Endothelial cell of umbilical vein (primary cell): ENCODE data around the gene CCM2. TPM values are rescaled to one million over a fixed set of nuclear protein-coding genes. Genes with fewer than 3 reads are reported as not detected.

Source experiments
- BruUV-seq: library from RNA; stranded (reverse); fragments of 400-500 nt; replicated peaks from 2 replicates; lab custom pipeline; 2021; lab: Mats Ljungman, UMichigan
- CTCF ChIA-PET: fragments of 300-600, 350-600 bp; sonication (Branson Sonifier 250); formaldehyde crosslinking; loops from one replicate; lab custom pipeline; 2021; ENCODE audit warnings: antibody characterized with exemption, inconsistent platforms; lab: Charles Lee
- POLR2A ChIA-PET: fragments of 300-600, 350-600 bp; sonication (Branson Sonifier 250); formaldehyde crosslinking; loops from one replicate; lab custom pipeline; 2021; ENCODE audit warnings: antibody characterized with exemption, inconsistent platforms; lab: Charles Lee
- DNase-seq: peaks from one replicate; pipeline ENCODE4 v3.0.0-alpha.2; 2011; ENCODE audit warnings: low read depth, low spot score
- FAIRE-seq: peaks from 2 replicates; lab custom pipeline; 2011; peaks lifted over from hg19 to GRCh38; lab: Jason Lieb, UNC
- H2AFZ ChIP-seq: 2 replicates; pipeline ENCODE4 v1.6.0; 2012; ENCODE audit warnings: low read depth, low read length, control low read depth, inconsistent platforms
- H3K27ac ChIP-seq: 2 replicates; pipeline ENCODE4 v1.5.1; 2011; ENCODE audit warnings: low read depth, mild to moderate bottlenecking, control low read depth, low read length, moderate library complexity; ENCODE audit not compliant: insufficient read depth
- H3K27me3 ChIP-seq, 2 experiments: 2 replicates each; pipeline versions ENCODE4 v1.6.0 to v1.6.1; 2011; ENCODE audit warnings: low read length in 2 of 2, mixed read lengths in 1 of 2; ENCODE audit not compliant: control insufficient read depth in 2 of 2, insufficient read depth in 2 of 2
- H3K36me3 ChIP-seq, 2 experiments: 2 replicates in 1 of 2; 3 replicates in 1 of 2; pipeline ENCODE4 v1.5.1; 2011; ENCODE audit warnings: low read length in 2 of 2, mild to moderate bottlenecking in 1 of 2, moderate library complexity in 1 of 2; ENCODE audit not compliant: control insufficient read depth in 2 of 2, insufficient read depth in 2 of 2; ENCODE audit errors: extremely low read depth in 1 of 2
- H3K4me1 ChIP-seq: 3 replicates; pipeline ENCODE4 v1.5.1; 2011; ENCODE audit warnings: mild to moderate bottlenecking, low read length; ENCODE audit not compliant: control insufficient read depth, insufficient read depth; ENCODE audit errors: extremely low read depth
- H3K4me2 ChIP-seq: 2 replicates; pipeline ENCODE4 v1.6.1; 2011; ENCODE audit warnings: low read length, control low read depth, mixed read lengths; ENCODE audit not compliant: insufficient read depth
- H3K4me3 ChIP-seq, 3 experiments: fragments of 200-600 bp in 1 of 3; sonication (generic), shearing (Covaris generic) in 1 of 3; replicated peaks in 1 of 3; 2 replicates each; pipeline ENCODE4 v1.5.1; 2011 to 2016; ENCODE audit warnings: control low read depth in 3 of 3, low read length in 3 of 3, mild to moderate bottlenecking in 2 of 3, inconsistent platforms in 1 of 3, low read depth in 1 of 3, moderate library complexity in 1 of 3; ENCODE audit not compliant: insufficient read depth in 1 of 3
- H3K79me2 ChIP-seq: 2 replicates; pipeline ENCODE4 v1.6.0; 2012; ENCODE audit warnings: low read length, inconsistent platforms; ENCODE audit not compliant: control insufficient read depth, insufficient read depth
- H3K9ac ChIP-seq: replicated peaks from 2 replicates; pipeline ENCODE3; 2011; ENCODE audit warnings: low read length, control low read depth; ENCODE audit not compliant: insufficient read depth; ENCODE audit errors: extremely low read depth
- H3K9me1 ChIP-seq: replicated peaks from 3 replicates; pipeline ENCODE4 v1.6.0; 2011; ENCODE audit warnings: mild to moderate bottlenecking, low read length; ENCODE audit not compliant: control insufficient read depth, insufficient read depth; ENCODE audit errors: extremely low read depth
- H3K9me3 ChIP-seq: replicated peaks from 2 replicates; pipeline ENCODE4 v1.5.1; 2012; ENCODE audit warnings: low read length, inconsistent platforms; ENCODE audit not compliant: control insufficient read depth, insufficient read depth
- H4K20me1 ChIP-seq: replicated peaks from 2 replicates; pipeline ENCODE3; 2011; ENCODE audit warnings: mild to moderate bottlenecking, low read length; ENCODE audit not compliant: control insufficient read depth, insufficient read depth; ENCODE audit errors: extremely low read depth
- EZH2 ChIP-seq: IDR thresholded peaks from 2 replicates; pipeline ENCODE4 v1.6.1; 2012; ENCODE audit warnings: borderline replicate concordance, low read depth, mild to moderate bottlenecking, moderate library complexity, low read length, inconsistent platforms; ENCODE audit not compliant: severe bottlenecking
- FOS ChIP-seq: IDR thresholded peaks from 2 replicates; pipeline ENCODE4 v1.6.1; 2011; ENCODE audit warnings: mild to moderate bottlenecking, low read length, moderate library complexity, borderline replicate concordance; ENCODE audit not compliant: insufficient read depth
- GATA2 ChIP-seq: IDR thresholded peaks from 2 replicates; pipeline ENCODE4 v1.7.0; 2011; ENCODE audit warnings: low read depth, mild to moderate bottlenecking, moderate library complexity, mixed read lengths, low read length; ENCODE audit not compliant: insufficient read length, insufficient read depth
- JUN ChIP-seq: IDR thresholded peaks from 2 replicates; pipeline ENCODE4 v1.6.1; 2011; ENCODE audit warnings: borderline replicate concordance, low read depth; ENCODE audit not compliant: insufficient read length, insufficient read depth
- MYC ChIP-seq: IDR thresholded peaks from one replicate; pipeline ENCODE4 v1.6.1; 2011; ENCODE audit warnings: mild to moderate bottlenecking, low read depth, low read length
- POLR2A ChIP-seq: IDR thresholded peaks from 2 replicates; pipeline ENCODE4 v1.6.1; 2012; ENCODE audit warnings: low read depth, mild to moderate bottlenecking, control low read depth, low read length
- POLR2AphosphoS5 ChIP-seq: IDR thresholded peaks from 2 replicates; pipeline ENCODE4 v1.6.1; 2012; ENCODE audit warnings: low read depth, mild to moderate bottlenecking, control low read depth, low read length, moderate library complexity; ENCODE audit not compliant: insufficient read depth
- dilution Hi-C: fragments of 300-500 bp; cut with MboI; formaldehyde crosslinking; loops from one replicate; pipeline ENCODE4 v1.15.0; 2019; ENCODE audit warnings: low sequenced_read_pairs; ENCODE audit not compliant: extremely low pct_ligation_motif_present
- intact Hi-C: fragments of 100-400 bp; cut with micrococcal nuclease; formaldehyde crosslinking; loops from one replicate; pipeline ENCODE4 v1.10.0; 2022
- polyA plus RNA-seq, 4 experiments: library from polyadenylated mRNA; depleted of rRNA in 3 of 4; stranded (reverse) in 3 of 4; unstranded in 1 of 4; fragments of >200 nt; gene quantifications; 2 replicates each; pipeline versions ENCODE4 v1.2.1 to v1.2.3, GENCODE V29; 2011 to 2012; ENCODE audit warnings: missing spikeins in 1 of 4
- total RNA-seq: library from RNA; stranded (reverse); gene quantifications from 2 replicates; pipeline ENCODE4 v1.2.3, GENCODE V29; 2021
- TF ChIP-seq, protein P1 (sequence below), 2 donors: IDR thresholded peaks; 1 replicate in 1 of 2; 2 replicates in 1 of 2; pipeline ENCODE4 v1.5.1; 2011; ENCODE audit warnings: low read length in 2 of 2, mild to moderate bottlenecking in 2 of 2, moderate library complexity in 2 of 2, control low read depth in 1 of 2, inconsistent platforms in 1 of 2, low read depth in 1 of 2; ENCODE audit not compliant: insufficient read depth in 1 of 2; ENCODE audit errors: extremely low read depth in 1 of 2
- TF ChIP-seq, protein P2 (sequence below): IDR thresholded peaks from 2 replicates; pipeline ENCODE4 v1.6.1; 2011; ENCODE audit not compliant: insufficient read depth, insufficient read length

CCM2 gene
- total and polyA plus RNA-seq, 2 donors (not counting 3 experiments of a cell fraction or from before 2014, with no cell fraction given) = 66.1 to 70.4 TPM

DNA sequence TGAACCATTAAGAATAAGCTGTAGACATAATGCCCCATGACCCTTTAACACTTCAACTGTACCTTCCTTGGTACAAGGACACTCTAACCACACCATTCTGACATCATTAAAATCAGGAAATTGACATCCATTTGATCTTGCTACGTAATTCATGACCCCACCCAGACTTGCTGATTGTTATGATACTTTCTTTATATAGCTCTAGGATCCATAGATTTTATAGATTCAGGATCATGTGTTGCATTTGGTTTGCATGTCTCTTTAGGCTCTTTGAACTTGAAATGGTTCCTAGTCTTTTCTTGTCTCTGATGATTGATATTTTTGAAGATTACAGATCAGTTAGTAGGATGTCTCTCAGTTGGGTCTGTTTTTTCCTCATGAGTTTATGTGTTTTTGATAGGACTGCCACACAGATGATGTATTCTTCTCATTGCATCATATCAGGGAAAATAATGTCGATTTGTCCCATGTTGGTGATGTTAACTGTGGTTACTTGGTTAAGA is 13.5 kb downstream of the CCM2 start:
- Histone ChIP-seq H3K9ac (no peak overlapping the region), H3K79me2 (peaks cover 39% of the 10 kb centered on the region), H3K27ac (no peak overlapping the region), H3K4me1 (peaks cover 5% of the 10 kb centered on the region), H2AFZ (no peak overlapping the region), H3K27me3 (no peaks in the 10 kb centered on the region), H3K4me3 (no peak overlapping the region), H3K36me3 (no peaks in the 10 kb centered on the region), H3K9me1 (peaks cover 4% of the 10 kb centered on the region), H3K9me3 (no peaks in the 10 kb centered on the region), H4K20me1 (peaks cover 3% of the 10 kb centered on the region), H3K4me2 (no peak overlapping the region)
- no TSS peak for BruUV-seq
- TF ChIP-seq EZH2 (no peak), JUN (no peak), POLR2A (no peak), MYC (no peak), GATA2 (no peak), POLR2AphosphoS5 (no peak), FOS (no peak)
- TF ChIP-seq, protein P1, sequence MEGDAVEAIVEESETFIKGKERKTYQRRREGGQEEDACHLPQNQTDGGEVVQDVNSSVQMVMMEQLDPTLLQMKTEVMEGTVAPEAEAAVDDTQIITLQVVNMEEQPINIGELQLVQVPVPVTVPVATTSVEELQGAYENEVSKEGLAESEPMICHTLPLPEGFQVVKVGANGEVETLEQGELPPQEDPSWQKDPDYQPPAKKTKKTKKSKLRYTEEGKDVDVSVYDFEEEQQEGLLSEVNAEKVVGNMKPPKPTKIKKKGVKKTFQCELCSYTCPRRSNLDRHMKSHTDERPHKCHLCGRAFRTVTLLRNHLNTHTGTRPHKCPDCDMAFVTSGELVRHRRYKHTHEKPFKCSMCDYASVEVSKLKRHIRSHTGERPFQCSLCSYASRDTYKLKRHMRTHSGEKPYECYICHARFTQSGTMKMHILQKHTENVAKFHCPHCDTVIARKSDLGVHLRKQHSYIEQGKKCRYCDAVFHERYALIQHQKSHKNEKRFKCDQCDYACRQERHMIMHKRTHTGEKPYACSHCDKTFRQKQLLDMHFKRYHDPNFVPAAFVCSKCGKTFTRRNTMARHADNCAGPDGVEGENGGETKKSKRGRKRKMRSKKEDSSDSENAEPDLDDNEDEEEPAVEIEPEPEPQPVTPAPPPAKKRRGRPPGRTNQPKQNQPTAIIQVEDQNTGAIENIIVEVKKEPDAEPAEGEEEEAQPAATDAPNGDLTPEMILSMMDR (IDR thresholded peaks at IDR 0.05; ENCODE audit: extremely low read depth in 1 of 2, insufficient read depth in 1 of 2, low read depth in 1 of 2, low read length in 2 of 2) = no peak
- TF ChIP-seq, protein P2, sequence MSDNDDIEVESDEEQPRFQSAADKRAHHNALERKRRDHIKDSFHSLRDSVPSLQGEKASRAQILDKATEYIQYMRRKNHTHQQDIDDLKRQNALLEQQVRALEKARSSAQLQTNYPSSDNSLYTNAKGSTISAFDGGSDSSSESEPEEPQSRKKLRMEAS = no peak
- dilution Hi-C loops = no loop called here
- FAIRE-seq (no peak), DNase-seq (no peak)
- CTCF ChIA-PET = interaction anchor here (1.1 to 3.8 kb wide), 2 partner anchors 9 to 40 kb away, joined by 3 to 15 read pairs; no protein-coding TSS in a partner anchor
- intact Hi-C loops = no loop called here
- POLR2A ChIA-PET = no interaction called here
